Fibroblast of peridontal ligament (primary cell): ENCODE data around the gene HYAL1.

Source experiments
- DNase-seq: peaks from one replicate; pipeline ENCODE4 v3.0.0-alpha.2; 2010; ENCODE audit errors: extremely low read depth

The HYAL1 gene

GRCh38 chr3:50334339-50335075 lies 31.1 kb upstream of the HYAL1 start:
- no peak for DNase-seq

GRCh38 chr3:50333744-50334328 lies 30.5 kb upstream of the HYAL1 start:
- DNase-seq = peak; percentile 51

GRCh38 chr3:50331364-50331907 lies 28.1 kb upstream of the HYAL1 start:
- no peak for DNase-seq

- no peak for DNase-seq
These were observed 27.0 kb upstream of the HYAL1 start for GRCh38 chr3:50330330-50330729.

- peak; percentile 93 for DNase-seq
These were observed 24.7 kb upstream of the HYAL1 start, which contains the start of gene TUSC2 for GRCh38 chr3:50327943-50328691. Gene TUSC2, minus strand, starts transcription at chr3:50328223. Its CDS starts 124 bp downstream, at chr3:50328099.

GRCh38 chr3:50327129-50327528 lies 23.8 kb upstream of the HYAL1 start:
- DNase-seq = no peak

- no peak for DNase-seq
These were observed 22.8 kb upstream of the HYAL1 start for GRCh38 chr3:50326182-50326541.

GRCh38 chr3:50325497-50326181 lies 22.3 kb upstream of the HYAL1 start:
- DNase-seq = no peak

GRCh38 chr3:50325113-50325480 lies 21.7 kb upstream of the HYAL1 start:
- no peak for DNase-seq

- DNase-seq = peak; percentile 60
These were observed 21.2 kb upstream of the HYAL1 start for GRCh38 chr3:50324351-50325112.

- no peak for DNase-seq
These were observed 20.3 kb upstream of the HYAL1 start for GRCh38 chr3:50323614-50324199.

- DNase-seq = no peak
These were observed 19.8 kb upstream of the HYAL1 start for GRCh38 chr3:50323092-50323600.

GRCh38 chr3:50322386-50323091 lies 19.2 kb upstream of the HYAL1 start, which contains the start of gene HYAL2:
Gene HYAL2, minus strand, starts transcription at chr3:50322745. Its CDS starts 2,256 bp downstream, at chr3:50320489.
- DNase-seq = no peak

GRCh38 chr3:50322115-50322385 lies 18.7 kb upstream of the HYAL1 start:
- DNase-seq = no peak

GRCh38 chr3:50321336-50322114 lies 18.2 kb upstream of the HYAL1 start:
- DNase-seq = peak; percentile 78

GRCh38 chr3:50320853-50321335 lies 17.5 kb upstream of the HYAL1 start:
- DNase-seq = peak; percentile 40

GRCh38 chr3:50319894-50320625 lies 16.7 kb upstream of the HYAL1 start:
- no peak for DNase-seq

- DNase-seq = no peak
These were observed 16.0 kb upstream of the HYAL1 start for GRCh38 chr3:50319181-50319893.
